H1 (cell line): Measurements from ENCODE around the gene NEURL1. TPM values are rescaled to one million over a fixed set of nuclear protein-coding genes. Genes with fewer than 3 reads are reported as not detected.

Experiments
- CTCF ChIA-PET: fragments of 300-600 bp; sonication (Branson Sonifier 250); formaldehyde crosslinking; loops from one replicate; lab custom pipeline; 2021; ENCODE audit not compliant: partially characterized antibody; lab: Charles Lee
- POLR2A ChIA-PET: fragments of 300-600 bp; sonication (Branson Sonifier 250); formaldehyde crosslinking; loops from one replicate; lab custom pipeline; 2021; ENCODE audit warnings: inconsistent platforms; ENCODE audit not compliant: partially characterized antibody; lab: Charles Lee
- DNase-seq, 2 experiments: peaks; one replicate each; pipeline versions ENCODE4 v3.0.0 to v3.0.0-alpha.2; 2010 to 2022; ENCODE audit warnings: low spot score in 2 of 2, low read depth in 1 of 2, mixed read lengths in 1 of 2
- FAIRE-seq: peaks from 2 replicates; lab custom pipeline; 2011; peaks lifted over from hg19 to GRCh38; lab: Jason Lieb, UNC
- H2AFZ ChIP-seq: 2 replicates; pipeline ENCODE4 v1.8.1; 2012; ENCODE audit warnings: low read length, inconsistent platforms
- H2AK5ac ChIP-seq: 2 replicates; pipeline ENCODE4 v1.6.1; 2013; ENCODE audit warnings: low read depth, low read length
- H2BK120ac ChIP-seq: replicated peaks from 2 replicates; pipeline ENCODE3; 2013; ENCODE audit warnings: low read depth, low read length, inconsistent platforms
- H2BK12ac ChIP-seq: 2 replicates; pipeline ENCODE4 v1.6.1; 2013; ENCODE audit warnings: low read depth, low read length
- H2BK15ac ChIP-seq: 2 replicates; pipeline ENCODE4 v1.6.1; 2013; ENCODE audit warnings: low read length
- H2BK20ac ChIP-seq: 2 replicates; pipeline ENCODE4 v1.6.1; 2013; ENCODE audit warnings: low read length
- H2BK5ac ChIP-seq: 2 replicates; pipeline ENCODE4 v1.6.1; 2013; ENCODE audit warnings: low read depth, low read length
- H3K14ac ChIP-seq: 2 replicates; pipeline ENCODE4 v1.6.1; 2013; ENCODE audit warnings: inconsistent platforms; ENCODE audit not compliant: insufficient read length
- H3K18ac ChIP-seq: 2 replicates; pipeline ENCODE4 v1.6.1; 2013; ENCODE audit warnings: low read length; ENCODE audit errors: extremely low read depth
- H3K23ac ChIP-seq: 2 replicates; pipeline ENCODE4 v1.6.1; 2013; ENCODE audit warnings: inconsistent platforms; ENCODE audit not compliant: insufficient read length
- H3K23me2 ChIP-seq: 2 replicates; pipeline ENCODE4 v1.6.1; 2013; ENCODE audit warnings: low read depth, low read length
- H3K27ac ChIP-seq: 2 replicates; pipeline ENCODE4 v1.6.1; 2011; ENCODE audit warnings: low read depth, low read length, inconsistent platforms
- H3K27me3 ChIP-seq, 4 experiments: replicated peaks in 1 of 4; 1 replicate in 1 of 4; 2 replicates in 3 of 4; pipeline versions ENCODE4 v1.6.1 to v1.8.1; 2011 to 2013; ENCODE audit warnings: low read length in 3 of 4, mild to moderate bottlenecking in 3 of 4, inconsistent platforms in 2 of 4, mixed read lengths in 2 of 4, moderate library complexity in 1 of 4; ENCODE audit not compliant: control insufficient read depth in 3 of 4, insufficient read depth in 3 of 4; ENCODE audit errors: extremely low read depth in 1 of 4
- H3K36me3 ChIP-seq, 4 experiments: 2 replicates each; pipeline versions ENCODE4 v1.6.1 to v1.8.1; 2011 to 2013; ENCODE audit warnings: mild to moderate bottlenecking in 4 of 4, low read length in 3 of 4, moderate library complexity in 2 of 4, control low read depth in 1 of 4, inconsistent platforms in 1 of 4; ENCODE audit not compliant: insufficient read depth in 4 of 4, control insufficient read depth in 2 of 4
- H3K4ac ChIP-seq: replicated peaks from 2 replicates; pipeline ENCODE3; 2013; ENCODE audit warnings: low read length, low read depth, mixed read lengths, inconsistent platforms; ENCODE audit not compliant: insufficient read length
- H3K4me1 ChIP-seq, 4 experiments: replicated peaks in 1 of 4; 1 replicate in 1 of 4; 2 replicates in 3 of 4; pipeline versions ENCODE4 v1.6.1 to v1.8.1; 2011 to 2013; ENCODE audit warnings: low read length in 3 of 4, inconsistent platforms in 2 of 4, mixed read lengths in 1 of 4; ENCODE audit not compliant: insufficient read depth in 4 of 4, control insufficient read depth in 3 of 4
- H3K4me2 ChIP-seq, 2 experiments: 2 replicates each; pipeline versions ENCODE4 v1.6.1 to v1.8.1; 2011 to 2013; ENCODE audit warnings: low read depth in 2 of 2, low read length in 2 of 2, control low read depth in 1 of 2, inconsistent platforms in 1 of 2, mild to moderate bottlenecking in 1 of 2; ENCODE audit not compliant: insufficient read depth in 1 of 2
- H3K4me3 ChIP-seq, 4 experiments: fragments of 200-600, 300-600 bp in 1 of 4; sonication (generic), shearing (Covaris generic), sonication (Bioruptor Twin) in 1 of 4; 2 replicates each; pipeline versions ENCODE4 v1.5.1 to v1.8.1; 2011 to 2016; ENCODE audit warnings: low read length in 4 of 4, low read depth in 3 of 4, control low read depth in 2 of 4, inconsistent platforms in 2 of 4, mild to moderate bottlenecking in 2 of 4, mixed read lengths in 1 of 4, moderate library complexity in 1 of 4; ENCODE audit not compliant: insufficient read depth in 2 of 4; ENCODE audit errors: extremely low read depth in 1 of 4
- H3K56ac ChIP-seq: replicated peaks from 2 replicates; pipeline ENCODE3; 2013; ENCODE audit warnings: low read depth, mild to moderate bottlenecking, mixed read lengths, low read length, inconsistent platforms; ENCODE audit not compliant: insufficient read length
- H3K79me1 ChIP-seq: 2 replicates; pipeline ENCODE4 v1.6.1; 2013; ENCODE audit warnings: low read depth, low read length, control low read depth
- H3K79me2 ChIP-seq, 2 experiments: 2 replicates each; pipeline versions ENCODE4 v1.6.1 to v1.8.1; 2012 to 2013; ENCODE audit warnings: low read length in 2 of 2, mild to moderate bottlenecking in 2 of 2, inconsistent platforms in 1 of 2; ENCODE audit not compliant: insufficient read depth in 2 of 2, control insufficient read depth in 1 of 2
- H3K9ac ChIP-seq, 4 experiments: replicated peaks in 1 of 4; 1 replicate in 1 of 4; 2 replicates in 3 of 4; pipeline versions ENCODE4 v1.6.1 to v1.8.1; 2011 to 2013; ENCODE audit warnings: low read depth in 3 of 4, low read length in 3 of 4, control low read depth in 2 of 4, mild to moderate bottlenecking in 2 of 4, moderate library complexity in 2 of 4, inconsistent platforms in 1 of 4; ENCODE audit errors: extremely low read depth in 1 of 4
- H3K9me3 ChIP-seq, 2 experiments: 2 replicates each; pipeline versions ENCODE4 v1.6.1 to v1.8.1; 2012 to 2013; ENCODE audit warnings: mild to moderate bottlenecking in 2 of 2, moderate library complexity in 2 of 2, control low read depth in 1 of 2, inconsistent platforms in 1 of 2, low read depth in 1 of 2, low read length in 1 of 2, mixed read lengths in 1 of 2; ENCODE audit not compliant: insufficient read depth in 2 of 2
- H4K20me1 ChIP-seq, 2 experiments: replicated peaks in 1 of 2; 2 replicates each; pipeline versions ENCODE3 to v1.8.1; 2011 to 2013; ENCODE audit warnings: inconsistent platforms in 2 of 2, low read length in 2 of 2, mild to moderate bottlenecking in 1 of 2; ENCODE audit not compliant: insufficient read depth in 2 of 2, control insufficient read depth in 1 of 2
- H4K5ac ChIP-seq: 2 replicates; pipeline ENCODE4 v1.6.1; 2013; ENCODE audit warnings: low read length, low read depth, mixed read lengths, inconsistent platforms; ENCODE audit not compliant: insufficient read length
- H4K8ac ChIP-seq: 2 replicates; pipeline ENCODE4 v1.8.0; 2013; ENCODE audit warnings: mild to moderate bottlenecking, moderate library complexity, low read length, inconsistent platforms; ENCODE audit not compliant: insufficient read depth; ENCODE audit errors: extremely low read depth
- H4K91ac ChIP-seq: replicated peaks from 2 replicates; pipeline ENCODE3; 2013; ENCODE audit warnings: low read length, mixed read lengths, inconsistent platforms; ENCODE audit not compliant: insufficient read length
- BACH1 ChIP-seq: IDR thresholded peaks from 2 replicates; pipeline ENCODE4 v1.6.1; 2012; ENCODE audit warnings: low read length, improper control_type of control experiment
- CHD2 ChIP-seq: IDR thresholded peaks from 2 replicates; pipeline ENCODE4 v1.6.1; 2012; ENCODE audit warnings: low read length, improper control_type of control experiment
- CREB1 ChIP-seq: IDR thresholded peaks from 2 replicates; pipeline ENCODE4 v1.6.1; 2012; ENCODE audit warnings: inconsistent platforms
- CTBP2 ChIP-seq: IDR thresholded peaks from 2 replicates; pipeline ENCODE4 v1.7.0; 2011; ENCODE audit warnings: borderline replicate concordance, mild to moderate bottlenecking, moderate library complexity, mixed read lengths, low read length; ENCODE audit not compliant: insufficient read depth, insufficient read length
- CTCF ChIP-seq, 3 experiments: IDR thresholded peaks; 1 replicate in 2 of 3; 2 replicates in 1 of 3; pipeline versions ENCODE4 v1.5.1 to v1.6.1; 2011; ENCODE audit warnings: low read length in 3 of 3, mild to moderate bottlenecking in 3 of 3, inconsistent platforms in 2 of 3, low read depth in 1 of 3, moderate library complexity in 1 of 3; ENCODE audit not compliant: insufficient read depth in 1 of 3; ENCODE audit errors: control extremely low read depth in 1 of 3
- JUND ChIP-seq: IDR thresholded peaks from 2 replicates; pipeline ENCODE4 v1.6.1; 2011; ENCODE audit warnings: mild to moderate bottlenecking, improper control_type of control experiment, low read length
- RAD21 ChIP-seq, 2 experiments: IDR thresholded peaks in 1 of 2; conservative IDR thresholded peaks in 1 of 2; 2 replicates each; pipeline ENCODE4 v1.6.1; 2011; ENCODE audit warnings: low read depth in 2 of 2, low read length in 2 of 2, improper control_type of control experiment in 1 of 2, inconsistent platforms in 1 of 2, mild to moderate bottlenecking in 1 of 2, moderate library complexity in 1 of 2
- TAF7 ChIP-seq: optimal IDR thresholded peaks from 2 replicates; pipeline ENCODE3; 2011; ENCODE audit warnings: low read depth, mild to moderate bottlenecking, inconsistent platforms, low read length, moderate library complexity, borderline replicate concordance
- TCF12 ChIP-seq: IDR thresholded peaks from 2 replicates; pipeline ENCODE4 v1.6.1; 2011; ENCODE audit warnings: low read depth, mild to moderate bottlenecking, low read length
- YY1 ChIP-seq: IDR thresholded peaks from 2 replicates; pipeline ENCODE4 v1.6.1; 2011; ENCODE audit warnings: low read depth, mild to moderate bottlenecking, low read length
- WGBS, 2 experiments: shearing (Covaris generic) in 1 of 2; methylation state at CpG; one replicate each; pipeline versions ENCODE4 v1.1.6 to v1.1.7; 2013 to 2015; ENCODE audit warnings: low lambda C conversion rate in 2 of 2, mixed read lengths in 2 of 2, inconsistent platforms in 1 of 2, low coverage in 1 of 2, missing lambda C conversion rate in 1 of 2; ENCODE audit not compliant: insufficient replicate concordance in 2 of 2, insufficient coverage in 1 of 2, insufficient read length in 1 of 2; ENCODE audit errors: extremely low coverage in 1 of 2, missing lambda C conversion rate in 1 of 2; 5-methylcytosine and 5-hydroxymethylcytosine counted together
- polyA plus RNA-seq, 7 experiments: library from polyadenylated mRNA; depleted of rRNA in 3 of 7; stranded (reverse) in 5 of 7; unstranded in 2 of 7; fragments of >200 nt in 5 of 7; fragments of 200-250 nt in 2 of 7; gene quantifications; 1 replicate in 5 of 7; 2 replicates in 1 of 7; 4 replicates in 1 of 7; pipeline versions ENCODE4 v1.2.1 to v1.2.3, GENCODE V29; 2011 to 2013; ENCODE audit warnings: missing spikeins in 2 of 7, mixed read lengths in 2 of 7
- total RNA-seq: library from RNA; stranded (reverse); fragmentation: NEBNext Ultra II Directional; extraction: Animal tissue kit (Norgen Biotek cat#: 25700); gene quantifications from 2 replicates; pipeline ENCODE4 v1.2.1, GENCODE V29; 2021

The NEURL1 gene
- total and polyA plus RNA-seq, 2 of the 8 experiments (the other 6 are each of a cell fraction or from before 2014, with no cell fraction given) = 0.54 to 0.58 TPM

DNA sequence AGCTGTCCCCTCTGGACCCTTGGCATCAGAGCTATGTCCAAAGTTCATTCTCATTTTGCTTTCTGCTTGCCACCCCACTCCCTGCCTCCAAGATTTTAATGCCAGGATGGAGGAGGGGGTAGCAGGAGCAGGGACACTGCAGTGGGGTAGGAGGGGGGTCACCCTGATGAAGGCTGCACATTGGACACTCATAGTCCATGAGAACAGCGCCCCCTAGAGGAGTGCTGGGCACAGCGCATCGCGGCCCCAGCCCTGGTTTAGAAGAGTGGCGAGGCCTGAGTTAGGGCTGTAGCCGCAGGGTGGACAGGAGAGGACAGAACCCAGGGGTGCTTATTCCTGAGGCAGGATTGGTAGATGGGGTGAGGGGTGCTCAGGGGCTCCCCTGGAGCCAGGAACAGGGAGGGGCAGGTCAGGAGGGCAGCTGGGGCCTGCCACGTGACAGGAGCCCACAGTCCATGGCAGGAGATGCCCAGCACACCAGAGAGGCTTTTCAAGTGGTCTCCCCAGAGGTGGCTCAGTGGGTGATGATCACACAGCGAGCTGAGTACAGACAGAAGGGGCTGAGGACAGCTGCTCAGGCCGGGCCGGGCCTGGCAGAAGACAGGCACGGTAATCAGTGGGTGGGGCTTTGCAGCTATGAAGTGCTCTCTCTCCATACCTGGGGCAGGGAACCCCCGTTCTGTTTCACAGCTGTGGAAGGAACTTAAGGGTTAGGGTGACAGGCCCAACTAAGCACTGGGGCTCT is 71.4 kb downstream of the NEURL1 start:
- ChIA-PET POLR2A (no interaction called here), CTCF (interaction anchor here (0.7 to 8.0 kb wide), 67 partner anchors 10 to 506 kb away, joined by 3 to 134 read pairs (median 5); partner anchors contain the start of genes CALHM1, CALHM2, CALHM3 and NEURL1)
- Histone ChIP-seq H2BK15ac (no peak overlapping the region), H4K20me1 (no peaks in the 10 kb centered on the region), H3K56ac (no peak overlapping the region), H2BK5ac (no peak overlapping the region), H3K14ac (no peak overlapping the region), H3K23me2 (no peaks in the 10 kb centered on the region), H3K36me3 (no peaks in the 10 kb centered on the region), H3K4ac (no peak overlapping the region), H3K9me3 (no peaks in the 10 kb centered on the region; a peak in 1 of 4 replicates), H3K9ac (no peak overlapping the region), H3K79me1 (no peaks in the 10 kb centered on the region), H4K8ac (peak overlapping the region; percentile 62), H2BK120ac (no peak overlapping the region), H3K4me1 (no peaks in the 10 kb centered on the region; a peak in 1 of 7 replicates), H3K4me2 (no peak overlapping the region), H3K27ac (no peak overlapping the region), H4K5ac (no peak overlapping the region), H2AFZ (no peak overlapping the region), H2BK12ac (no peak overlapping the region), H3K27me3 (no peaks in the 10 kb centered on the region), H3K18ac (no peak overlapping the region), H3K23ac (no peak overlapping the region), H2AK5ac (peak overlapping the region; percentile 56; the same call in 1 of the 2 replicates), H2BK20ac (no peak overlapping the region), H4K91ac (no peak overlapping the region), H3K79me2 (no peaks in the 10 kb centered on the region), H3K4me3 (no peak overlapping the region)
- 49% methylated on average over 12 of the region's 12 CpGs; no CpG with 5 or more reads in 1 of the 2 experiments for WGBS, 2 experiments
- FAIRE-seq = no peak
- DNase-seq = peak in 1 of 2 experiments; percentile 95
- TF ChIP-seq BACH1 (no peak), CHD2 (no peak), TAF7 (peak; percentile 14), CTBP2 (no peak), CTCF (IDR thresholded peaks at IDR 0.05; ENCODE audit: control extremely low read depth in 1 of 3, insufficient read depth in 1 of 3, low read depth in 1 of 3, low read length in 3 of 3) (peak; percentile 77 to 98 (median 94)), YY1 (no peak), TCF12 (no peak), RAD21 (IDR thresholded peaks at IDR 0.05 in 1 of 2, conservative IDR thresholded peaks at IDR 0.05 in 1 of 2; ENCODE audit: low read depth in 2 of 2, low read length in 2 of 2) (peak; percentile 76 to 85), CREB1 (no peak), JUND (no peak)
